Measurements from ENCODE around the gene FLCN.

Gene FLCN

DNA sequence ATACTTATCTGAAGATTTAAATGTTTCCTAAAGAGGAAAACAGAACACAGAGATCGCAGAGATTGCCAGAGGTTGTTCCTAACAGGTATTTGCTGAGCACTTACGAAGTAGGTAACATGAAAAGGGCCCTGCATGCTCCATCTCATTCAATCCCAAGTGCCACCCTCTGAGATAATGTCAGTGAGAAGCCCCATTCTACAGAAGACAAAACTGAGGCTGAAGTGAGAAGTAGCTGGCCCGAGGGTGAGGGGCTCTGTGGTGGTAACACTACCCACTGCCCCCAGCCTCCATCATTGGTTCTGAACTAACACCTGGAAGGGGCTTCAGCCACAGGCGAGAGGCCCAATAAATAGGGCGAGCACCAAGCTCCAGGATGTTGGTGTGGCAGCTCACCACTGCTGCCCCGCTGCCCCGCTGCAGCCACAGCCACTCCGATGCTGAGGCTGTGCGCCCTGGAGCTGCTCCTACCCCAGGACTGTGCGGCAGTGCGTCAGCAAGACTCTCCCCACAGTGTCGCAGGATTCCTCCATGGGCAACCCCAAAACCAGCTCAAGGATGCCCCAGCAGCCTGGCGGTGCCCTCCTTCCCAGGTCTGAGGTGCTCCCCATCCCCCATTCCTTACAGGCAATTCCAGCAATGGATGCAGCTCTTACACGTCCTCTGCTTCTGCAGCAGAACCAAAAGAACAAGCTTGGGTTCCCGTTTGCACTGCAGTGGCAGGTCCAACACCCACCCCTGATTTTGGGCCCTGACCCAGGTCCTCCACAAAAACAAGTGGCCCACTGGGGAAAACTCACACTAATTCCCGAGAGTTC is 10.3 kb downstream of the FLCN start:
- Mint-ChIP-seq H3K4me1 (peaks cover 2% of the 10 kb centered on the region), H3K9me3 (no peaks in the 10 kb centered on the region), H3K4me3 (no peak overlapping the region), H3K36me3 (peaks cover 96% of the 10 kb centered on the region), H3K27ac (no peak overlapping the region)
- DNase-seq (ENCODE audit: low spot score in 2 of 2) (no peak), ATAC-seq (no peak)

DNA sequence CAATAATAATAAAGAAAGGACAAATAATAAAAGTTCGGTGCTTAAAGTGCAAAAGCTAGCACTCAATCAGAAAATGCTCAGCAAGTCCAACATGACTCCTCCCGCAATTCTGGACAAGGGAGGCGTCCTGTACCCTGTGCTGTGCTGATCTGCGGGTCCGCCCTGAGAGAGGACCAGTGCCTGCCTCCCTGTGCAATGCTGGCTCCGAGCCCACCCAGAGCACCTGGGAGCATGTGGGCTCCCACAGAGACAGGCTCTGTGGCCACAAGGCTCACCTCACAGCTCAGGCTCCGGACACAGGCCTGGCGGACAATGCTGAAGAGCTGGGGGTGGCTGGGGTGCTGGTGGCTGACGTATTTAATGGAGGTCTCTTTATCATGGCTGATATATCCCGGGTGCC is 11.1 kb downstream of the FLCN start:
- H3K27ac Mint-ChIP-seq: no peak overlapping the region
- no peak for DNase-seq (ENCODE audit: low spot score in 2 of 2)
- peaks cover 96% of the 10 kb centered on the region for H3K36me3 Mint-ChIP-seq
- H3K4me3 Mint-ChIP-seq: no peak overlapping the region
- no peak for ATAC-seq
- H3K9me3 Mint-ChIP-seq: no peaks in the 10 kb centered on the region
- no peaks in the 10 kb centered on the region for H3K4me1 Mint-ChIP-seq

DNA sequence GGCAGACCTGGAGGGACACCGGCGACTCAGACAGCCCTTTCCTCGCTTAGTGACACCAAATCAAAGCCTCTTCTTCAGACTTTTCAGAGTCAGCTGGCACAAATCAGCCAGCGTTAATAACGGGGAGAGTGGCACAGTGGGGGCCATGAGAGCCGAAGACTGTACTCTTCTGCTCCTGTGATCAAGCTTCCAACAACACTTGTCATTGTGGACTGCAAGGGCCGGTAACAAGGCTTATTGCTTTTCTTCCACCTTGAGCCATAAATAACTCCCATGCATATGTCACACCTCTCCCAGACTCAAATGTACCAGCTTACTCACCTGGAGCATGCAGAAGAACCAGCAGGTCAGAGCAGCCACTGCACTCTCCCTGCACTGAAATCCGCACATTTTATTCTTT is 12.8 kb downstream of the FLCN start:
- no peaks in the 10 kb centered on the region for H3K4me1 Mint-ChIP-seq
- ATAC-seq (no peak), DNase-seq (ENCODE audit: low spot score in 2 of 2) (no peak)
- no peaks in the 10 kb centered on the region for H3K9me3 Mint-ChIP-seq
- peaks cover 95% of the 10 kb centered on the region for H3K36me3 Mint-ChIP-seq
- H3K27ac Mint-ChIP-seq: peak overlapping the region; percentile 45
- no peak overlapping the region for H3K4me3 Mint-ChIP-seq

DNA sequence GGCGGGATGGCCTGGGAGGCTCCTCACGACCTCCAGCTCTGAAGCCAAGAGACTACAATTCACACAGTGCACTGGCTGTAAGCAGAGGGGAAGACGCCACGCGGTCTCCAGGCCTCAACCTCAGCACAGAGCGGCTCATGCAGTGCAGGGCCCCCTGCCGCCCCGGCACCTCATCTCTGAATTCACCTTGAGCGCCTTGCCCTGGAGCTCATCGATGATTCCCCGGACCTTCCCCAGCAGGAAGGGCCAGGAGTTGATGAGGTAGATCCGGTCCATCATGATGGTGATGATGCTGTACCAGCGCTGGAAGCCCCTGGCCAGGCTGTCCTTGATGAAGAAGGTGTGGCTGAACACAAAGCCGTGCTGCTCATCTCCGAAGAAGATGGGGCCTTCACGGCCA is 13.2 kb downstream of the FLCN start:
- no peak overlapping the region for H3K4me3 Mint-ChIP-seq
- H3K36me3 Mint-ChIP-seq: peaks cover 95% of the 10 kb centered on the region
- DNase-seq (ENCODE audit: low spot score in 2 of 2) (no peak), ATAC-seq (no peak)
- no peaks in the 10 kb centered on the region for H3K4me1 Mint-ChIP-seq
- H3K27ac Mint-ChIP-seq: no peak overlapping the region
- H3K9me3 Mint-ChIP-seq: no peaks in the 10 kb centered on the region

DNA sequence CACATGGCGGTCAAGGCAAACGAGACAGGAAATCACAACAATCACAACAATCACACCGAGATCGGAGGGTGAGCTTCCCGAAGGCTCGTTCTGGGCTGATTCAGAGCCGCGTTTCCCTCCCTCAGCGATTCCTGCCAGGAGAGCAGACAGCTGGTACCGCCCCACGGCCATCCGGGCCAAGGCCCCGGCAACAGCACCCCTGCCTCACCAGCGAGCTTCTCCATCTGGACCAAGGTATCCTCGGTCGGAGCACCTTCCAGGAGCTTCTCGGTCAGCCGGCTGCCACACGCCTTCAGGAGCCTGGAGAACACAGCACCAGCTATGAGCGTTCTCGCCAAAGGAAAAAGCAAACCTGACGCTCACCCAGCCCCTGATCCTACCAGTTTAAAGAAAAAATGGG is 15.6 kb downstream of the FLCN start:
- DNase-seq (ENCODE audit: low spot score in 2 of 2): no peak
- no peaks in the 10 kb centered on the region for H3K9me3 Mint-ChIP-seq
- no peaks in the 10 kb centered on the region for H3K4me1 Mint-ChIP-seq
- H3K4me3 Mint-ChIP-seq: no peak overlapping the region
- ATAC-seq: no peak
- H3K27ac Mint-ChIP-seq: no peak overlapping the region
- H3K36me3 Mint-ChIP-seq: peaks cover 99% of the 10 kb centered on the region

DNA sequence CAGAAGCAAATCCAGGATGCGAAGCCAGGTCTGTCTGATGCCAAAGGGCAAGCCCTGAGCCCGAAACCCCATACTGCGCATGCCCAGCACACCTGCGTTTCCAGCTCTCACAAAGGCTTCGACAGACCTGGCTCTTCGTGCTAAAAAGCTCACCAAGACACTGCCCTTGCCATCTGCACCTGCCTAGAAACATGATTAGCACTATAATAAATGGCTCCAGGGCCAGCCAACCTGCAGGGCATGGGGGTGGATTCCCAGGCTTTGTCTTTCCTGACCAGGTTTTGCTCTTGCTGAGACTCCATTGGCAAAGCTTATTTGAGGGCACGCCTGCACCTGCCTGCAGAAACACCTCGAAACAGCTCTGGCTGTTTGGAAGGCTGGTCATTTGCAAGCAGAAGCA is 16.4 kb downstream of the FLCN start:
- Mint-ChIP-seq H3K9me3 (no peaks in the 10 kb centered on the region), H3K4me1 (no peaks in the 10 kb centered on the region), H3K27ac (peak overlapping the region; percentile 56), H3K36me3 (peaks cover 97% of the 10 kb centered on the region), H3K4me3 (no peak overlapping the region)
- ATAC-seq (no peak), DNase-seq (ENCODE audit: low spot score in 2 of 2) (no peak)

DNA sequence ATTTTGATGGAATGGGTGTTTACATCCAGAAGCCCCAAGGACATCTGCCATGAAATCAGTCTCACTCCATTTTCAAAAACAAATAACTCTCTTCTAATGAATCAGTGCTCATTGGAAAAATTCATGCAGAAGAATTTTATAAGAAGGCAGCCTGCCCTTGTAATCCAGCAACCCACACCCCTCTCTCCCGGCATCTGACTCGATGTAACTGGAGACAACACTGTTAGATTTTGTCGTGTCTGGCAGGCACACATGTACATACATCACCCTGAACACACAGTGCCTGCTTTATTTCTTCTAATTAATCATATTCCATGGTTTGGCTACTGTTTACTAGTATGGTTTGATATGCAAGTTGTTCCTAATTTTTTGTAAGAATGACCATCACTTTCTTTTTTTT is 19.0 kb downstream of the FLCN start:
- peaks cover 95% of the 10 kb centered on the region for H3K36me3 Mint-ChIP-seq
- no peak overlapping the region for H3K4me3 Mint-ChIP-seq
- H3K27ac Mint-ChIP-seq: peak overlapping the region; percentile 13
- H3K9me3 Mint-ChIP-seq: no peaks in the 10 kb centered on the region
- no peak for ATAC-seq
- H3K4me1 Mint-ChIP-seq: no peaks in the 10 kb centered on the region
- DNase-seq (ENCODE audit: low spot score in 2 of 2): no peak

DNA sequence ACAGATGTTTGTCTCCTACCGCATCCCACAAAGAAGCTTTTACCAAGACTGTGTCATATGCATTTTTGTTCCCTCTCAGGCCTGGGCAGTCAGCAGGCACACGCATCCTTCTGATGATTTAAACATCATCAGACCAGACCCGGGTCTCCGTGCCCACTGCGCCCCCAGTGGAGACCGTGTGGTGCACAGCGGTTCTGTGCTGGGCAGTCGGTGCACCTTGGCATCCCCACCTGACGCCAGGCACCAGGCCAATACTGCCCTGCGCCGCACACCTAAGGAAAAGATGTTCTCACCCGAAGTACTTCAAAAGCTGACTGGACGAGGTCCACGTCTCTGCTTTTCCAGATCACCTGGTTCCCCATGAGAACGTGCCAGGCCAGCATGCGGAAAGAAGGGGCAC is 20.2 kb downstream of the FLCN start:
- Mint-ChIP-seq H3K27ac (peak overlapping the region; percentile 13), H3K4me1 (no peaks in the 10 kb centered on the region), H3K36me3 (peaks cover 93% of the 10 kb centered on the region), H3K9me3 (no peaks in the 10 kb centered on the region), H3K4me3 (no peak overlapping the region)
- DNase-seq (ENCODE audit: low spot score in 2 of 2): no peak
- ATAC-seq: peak; percentile 11

DNA sequence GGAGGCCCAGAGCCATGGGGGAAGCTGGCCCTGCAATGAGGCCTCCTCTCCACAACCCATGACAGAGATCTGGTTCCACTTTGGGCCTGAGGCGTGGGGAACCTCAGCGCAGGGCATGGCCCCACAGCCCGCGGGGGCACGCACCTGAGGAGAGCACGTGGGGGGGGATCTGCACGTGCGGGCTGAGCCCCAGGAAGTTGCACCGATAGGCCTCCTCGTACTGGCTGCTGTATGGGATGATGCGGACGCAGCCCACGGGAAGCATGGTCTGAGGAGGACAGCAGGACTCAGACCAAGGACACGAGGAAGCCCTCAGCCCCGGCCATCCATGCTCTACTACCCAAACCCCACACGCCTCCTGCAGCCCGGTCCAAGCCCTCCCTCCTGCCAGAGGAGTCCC is 20.7 kb downstream of the FLCN start:
- Mint-ChIP-seq H3K36me3 (peaks cover 88% of the 10 kb centered on the region), H3K4me1 (no peaks in the 10 kb centered on the region), H3K4me3 (no peak overlapping the region), H3K27ac (peak overlapping the region; percentile 13), H3K9me3 (no peaks in the 10 kb centered on the region)
- ATAC-seq (peak; percentile 37), DNase-seq (ENCODE audit: low spot score in 2 of 2) (no peak)

DNA sequence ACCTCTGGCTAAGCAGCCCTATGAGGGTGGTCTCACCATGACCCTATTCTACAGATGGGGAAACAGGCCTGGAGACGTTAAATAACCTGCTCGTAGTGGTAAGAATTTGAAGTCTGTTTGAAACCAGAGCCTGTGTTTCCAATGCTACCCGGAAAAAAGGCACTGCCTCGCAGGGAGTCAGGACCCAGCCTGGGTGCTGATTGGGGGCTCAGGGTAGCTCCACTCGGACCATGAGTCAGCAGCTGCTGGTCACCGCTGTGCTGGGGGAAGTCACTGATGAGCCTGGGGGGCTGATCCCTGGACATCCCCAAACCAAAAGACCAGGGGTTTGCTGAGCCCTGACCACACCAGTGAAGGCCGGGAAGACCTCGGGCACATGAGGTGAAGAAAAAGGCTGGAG is 21.4 kb downstream of the FLCN start:
- peaks cover 82% of the 10 kb centered on the region for H3K36me3 Mint-ChIP-seq
- no peak for ATAC-seq
- H3K9me3 Mint-ChIP-seq: no peaks in the 10 kb centered on the region
- DNase-seq (ENCODE audit: low spot score in 2 of 2): no peak
- no peak overlapping the region for H3K27ac Mint-ChIP-seq
- H3K4me3 Mint-ChIP-seq: no peak overlapping the region
- H3K4me1 Mint-ChIP-seq: no peaks in the 10 kb centered on the region

DNA sequence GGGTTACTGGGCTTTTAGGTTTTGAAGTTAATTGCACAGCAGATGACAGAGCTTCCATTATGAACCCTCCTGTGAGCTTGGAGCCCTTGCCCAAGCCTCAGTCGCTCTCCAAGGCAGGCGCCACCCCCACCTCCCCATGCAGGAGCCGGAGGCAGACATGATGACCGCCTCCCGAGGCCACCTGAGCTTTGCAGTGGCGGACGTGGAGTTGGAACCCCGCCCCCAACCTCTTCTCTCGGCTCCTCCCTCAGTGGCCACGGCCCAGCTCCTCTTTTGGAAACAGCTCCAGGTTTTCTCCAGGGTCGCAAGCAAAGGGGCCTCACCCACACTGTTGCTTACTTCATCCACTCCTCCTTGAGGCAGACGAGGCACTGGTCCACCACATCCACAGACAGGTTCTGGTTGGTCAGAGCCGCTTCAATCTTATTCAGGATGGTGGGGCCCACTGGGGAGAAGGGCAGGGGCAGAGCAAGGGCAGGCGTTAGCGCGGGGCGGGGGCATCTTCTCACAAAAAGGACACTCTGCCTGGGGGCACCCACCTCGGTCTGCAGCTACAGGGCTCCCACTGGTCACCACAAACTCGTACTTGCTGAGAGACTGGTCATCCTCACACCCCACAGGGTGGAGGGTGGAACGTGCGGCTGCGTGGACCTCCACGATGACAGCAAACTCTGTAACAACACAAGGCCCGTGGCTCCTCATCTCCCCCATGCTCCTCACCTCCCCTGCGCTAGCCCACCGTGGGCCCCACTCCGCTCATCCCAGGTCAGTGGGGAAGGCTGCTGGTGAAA is 22.1 kb downstream of the FLCN start:
- Mint-ChIP-seq H3K36me3 (peaks cover 75% of the 10 kb centered on the region), H3K4me3 (no peak overlapping the region), H3K4me1 (no peaks in the 10 kb centered on the region), H3K9me3 (no peaks in the 10 kb centered on the region), H3K27ac (no peak overlapping the region)
- DNase-seq (ENCODE audit: low spot score in 2 of 2): no peak
- no peak for ATAC-seq

DNA sequence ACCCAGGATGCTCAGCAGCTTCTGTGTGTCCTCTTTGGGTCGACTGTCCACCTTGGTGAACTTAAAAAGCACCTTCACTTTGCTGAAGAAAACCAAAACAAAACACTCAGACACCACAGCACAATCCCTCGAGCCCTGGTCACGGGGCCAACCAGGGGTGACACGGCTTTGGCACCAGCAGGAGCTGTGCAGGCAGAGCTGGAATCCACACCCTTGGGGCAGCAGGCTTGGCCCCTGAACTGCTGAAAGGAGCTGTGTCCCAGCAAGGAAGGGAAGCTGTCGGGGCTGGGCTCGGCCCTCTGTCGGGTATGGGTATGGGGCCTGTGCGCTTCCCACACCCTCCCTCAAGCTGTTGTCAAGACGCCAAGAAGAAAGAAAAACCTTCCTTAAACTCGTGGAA is 23.2 kb downstream of the FLCN start:
- no peak for DNase-seq (ENCODE audit: low spot score in 2 of 2)
- no peaks in the 10 kb centered on the region for H3K4me1 Mint-ChIP-seq
- H3K27ac Mint-ChIP-seq: no peak overlapping the region
- H3K36me3 Mint-ChIP-seq: peaks cover 64% of the 10 kb centered on the region
- no peak overlapping the region for H3K4me3 Mint-ChIP-seq
- no peak for ATAC-seq
- H3K9me3 Mint-ChIP-seq: no peaks in the 10 kb centered on the region

DNA sequence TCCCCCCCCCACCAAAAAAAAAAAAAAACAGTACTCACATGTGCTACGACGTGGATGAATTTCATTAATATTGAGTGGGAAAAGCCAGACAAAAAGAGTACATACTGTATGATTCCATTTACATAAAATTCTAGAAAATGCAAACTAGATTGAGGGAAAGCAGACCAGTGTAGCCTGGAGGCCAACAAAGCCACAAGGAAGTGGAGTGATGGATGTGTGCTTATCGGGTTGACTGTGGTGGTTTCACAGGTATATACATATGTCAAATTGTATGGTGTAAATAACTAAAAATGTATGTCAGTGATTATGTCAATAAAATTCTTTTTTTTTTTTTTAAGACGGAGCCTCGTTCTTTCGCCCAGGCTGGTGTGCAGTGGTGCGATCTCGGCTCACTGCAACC is 29.0 kb downstream of the FLCN start:
- peaks cover 39% of the 10 kb centered on the region for H3K36me3 Mint-ChIP-seq
- peaks cover 27% of the 10 kb centered on the region for H3K4me1 Mint-ChIP-seq
- no peaks in the 10 kb centered on the region for H3K9me3 Mint-ChIP-seq
- no peak overlapping the region for H3K4me3 Mint-ChIP-seq
- no peak overlapping the region for H3K27ac Mint-ChIP-seq
- DNase-seq (ENCODE audit: low spot score in 2 of 2): no peak
- ATAC-seq: no peak

DNA sequence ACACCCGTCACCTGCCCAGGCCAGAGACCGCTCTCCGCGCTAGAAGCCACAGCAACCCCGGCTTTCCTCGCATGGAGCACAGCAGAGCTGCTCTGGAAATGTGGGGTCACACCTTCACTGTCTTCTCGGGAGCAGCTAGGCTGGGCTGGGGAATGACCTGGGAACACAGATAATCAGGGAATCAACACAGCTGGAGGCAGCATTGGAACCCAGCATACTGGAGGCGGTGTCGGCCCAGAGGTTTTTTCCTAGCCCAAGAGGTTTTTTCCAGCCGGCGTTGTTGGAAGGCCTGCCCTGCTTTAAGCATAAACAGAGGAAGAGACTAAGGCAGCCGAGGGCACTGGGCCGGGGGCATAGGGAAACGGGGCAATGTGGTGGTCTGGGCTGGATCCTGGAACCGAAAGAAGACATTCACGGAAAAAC is 30.0 kb downstream of the FLCN start:
- Mint-ChIP-seq H3K36me3 (peaks cover 39% of the 10 kb centered on the region), H3K9me3 (no peaks in the 10 kb centered on the region), H3K4me3 (peak overlapping the region; percentile 78), H3K4me1 (peaks cover 27% of the 10 kb centered on the region), H3K27ac (peak overlapping the region; percentile 82)
- no peak for DNase-seq (ENCODE audit: low spot score in 2 of 2)
- ATAC-seq: no peak

DNA sequence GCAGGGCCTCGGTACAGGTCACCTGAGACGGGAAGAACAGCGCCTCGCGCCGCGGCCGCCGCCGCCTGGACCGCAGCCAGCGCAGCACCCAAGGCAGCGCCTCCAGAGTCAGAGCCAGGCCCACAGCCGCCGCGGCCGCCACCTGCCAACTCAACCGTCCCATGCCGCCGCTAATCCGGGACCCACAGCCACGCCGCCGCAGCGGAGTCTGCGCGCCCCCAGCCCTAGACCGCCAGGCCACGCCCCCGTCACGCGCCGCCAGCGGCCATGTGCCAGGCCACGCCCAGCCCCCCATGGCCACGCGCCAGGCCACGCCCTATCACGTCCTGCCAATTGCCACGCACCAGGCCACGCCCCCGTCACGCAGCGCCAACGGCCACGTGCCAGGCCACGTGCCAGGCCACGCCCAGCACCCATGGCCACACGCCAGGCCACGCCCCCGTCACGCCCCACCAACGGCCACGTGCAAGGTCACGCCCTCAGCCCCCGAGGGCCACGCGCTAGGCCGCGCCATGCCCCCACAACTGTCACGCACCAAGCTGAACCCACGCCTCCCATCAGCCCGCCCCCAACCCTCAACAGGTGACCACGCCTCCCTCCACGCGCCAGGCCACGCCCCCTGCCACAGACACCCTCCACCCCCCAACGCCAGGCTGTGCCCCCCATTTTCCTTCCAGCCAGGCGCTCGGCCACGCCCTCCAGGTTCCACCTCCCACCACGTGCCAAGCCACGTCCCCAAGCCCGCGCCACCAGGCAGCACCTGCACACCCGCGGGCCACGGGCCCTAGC is 30.6 kb downstream of the FLCN start, which contains the start of gene PLD6:
TSS of gene PLD6 (minus strand) at position 210 of the 789 bp plus-strand sequence. CDS start at position 163, 47 bp downstream.
- H3K4me1 Mint-ChIP-seq: peaks cover 27% of the 10 kb centered on the region
- H3K4me3 Mint-ChIP-seq: peak within 1 kb of the TSS; percentile 78
- peak; percentile 72 for ATAC-seq
- no peaks in the 10 kb centered on the region for H3K9me3 Mint-ChIP-seq
- peaks cover 46% of the 10 kb centered on the region for H3K36me3 Mint-ChIP-seq
- peak; percentile 78 to 94 for DNase-seq (ENCODE audit: low spot score in 2 of 2)
- peak within 1 kb of the TSS; percentile 95 for H3K27ac Mint-ChIP-seq

Data from stimulated activated effector memory CD8-positive, alpha-beta T cell treated with anti-CD3 and anti-CD28 coated beads, Interleukin-12 subunit alpha, Interleukin-12 subunit beta, amount 100 ng/mL, for 72 hours (primary cell).